ENCODE results near the gene COMMD6. TPM values are rescaled to one million over a fixed set of nuclear protein-coding genes. Genes with fewer than 3 reads are reported as not detected.

COMMD6 gene
- total RNA-seq, 2 donors from 2014 or later: 121 to 152 TPM

- intact Hi-C loops (cut with DNase I, micrococcal nuclease): loop anchor here in 1 of 2 donors (10.0 kb wide), 2 partner anchors 57 to 177 kb away; partner anchors contain the start of gene TBC1D4
- no peak for ATAC-seq
- no peak for DNase-seq
These were observed 4.3 kb upstream of the COMMD6 start for GRCh38 chr13:75541961-75542360.

DNA sequence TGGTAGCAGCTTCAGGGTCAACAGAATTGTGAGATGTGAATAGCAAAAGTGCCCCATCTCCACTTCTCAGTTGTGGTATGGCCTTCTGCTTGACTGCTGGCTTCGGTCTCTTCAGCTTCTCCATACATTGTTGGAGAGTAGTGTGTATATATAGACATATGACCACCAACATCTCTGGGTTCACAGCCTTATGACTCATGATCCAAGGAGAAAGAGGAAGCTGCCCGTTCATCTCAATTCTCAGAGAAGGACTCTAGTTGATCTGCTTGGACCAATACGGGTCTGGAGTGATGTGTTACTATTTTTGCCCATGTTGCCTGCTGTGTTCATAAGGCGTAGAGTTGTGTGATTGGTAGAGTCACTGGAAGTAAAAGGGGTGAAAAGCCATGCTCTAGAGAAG, 3.6 kb upstream of the COMMD6 start:
- intact Hi-C loops (cut with DNase I, micrococcal nuclease): loop anchor here in 1 of 2 donors (10.0 kb wide), 2 partner anchors 56 to 176 kb away; partner anchors contain the start of gene TBC1D4
- no peak for ATAC-seq
- no peak for DNase-seq

GRCh38 chr13:75533861-75534260, 3.8 kb downstream of the COMMD6 start:
- DNase-seq (no peak), ATAC-seq (no peak)
- intact Hi-C loops (cut with DNase I, micrococcal nuclease): no loop called here

DNA sequence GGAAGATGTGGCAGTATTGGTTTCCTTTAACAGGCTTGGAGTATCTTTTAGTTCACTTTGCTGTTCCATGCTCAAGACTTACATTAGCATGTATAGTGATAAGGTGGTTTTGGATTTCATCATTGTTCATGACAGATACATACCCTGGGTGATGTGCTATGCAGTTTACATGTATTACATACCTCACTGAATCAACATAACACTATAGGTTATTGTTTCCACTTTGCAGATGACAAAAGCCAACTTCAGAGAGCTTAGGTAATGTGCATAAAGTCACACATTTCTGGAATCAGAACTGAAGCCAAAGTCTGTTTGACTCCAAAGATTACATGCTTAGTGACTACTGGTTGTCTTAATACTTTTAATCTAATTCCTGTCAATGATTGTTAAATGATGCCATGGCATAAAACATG, 7.1 kb downstream of the COMMD6 start:
- no peak for ATAC-seq
- intact Hi-C loops (cut with DNase I, micrococcal nuclease): no loop called here
- no peak for DNase-seq

DNA sequence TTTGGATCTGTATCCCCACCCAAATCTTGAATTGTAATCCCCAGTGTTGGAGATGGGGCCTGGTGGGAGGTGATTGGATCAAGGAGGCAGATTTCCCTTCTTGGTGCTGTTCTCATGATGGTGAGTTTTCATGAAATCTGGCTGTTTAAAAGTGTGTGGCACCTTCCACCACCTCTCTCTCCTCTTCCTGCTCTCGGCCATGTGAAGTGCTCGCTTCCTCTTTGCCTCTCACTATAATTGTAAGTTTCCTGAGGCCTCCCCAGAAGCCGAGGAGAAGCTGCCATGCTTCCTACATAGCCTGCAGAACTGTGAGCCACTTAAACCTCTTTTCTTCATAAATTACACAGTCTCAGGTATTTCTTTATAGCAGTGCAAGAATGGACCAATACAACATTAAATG, 15.7 kb downstream of the COMMD6 start:
- DNase-seq: no peak

DNA sequence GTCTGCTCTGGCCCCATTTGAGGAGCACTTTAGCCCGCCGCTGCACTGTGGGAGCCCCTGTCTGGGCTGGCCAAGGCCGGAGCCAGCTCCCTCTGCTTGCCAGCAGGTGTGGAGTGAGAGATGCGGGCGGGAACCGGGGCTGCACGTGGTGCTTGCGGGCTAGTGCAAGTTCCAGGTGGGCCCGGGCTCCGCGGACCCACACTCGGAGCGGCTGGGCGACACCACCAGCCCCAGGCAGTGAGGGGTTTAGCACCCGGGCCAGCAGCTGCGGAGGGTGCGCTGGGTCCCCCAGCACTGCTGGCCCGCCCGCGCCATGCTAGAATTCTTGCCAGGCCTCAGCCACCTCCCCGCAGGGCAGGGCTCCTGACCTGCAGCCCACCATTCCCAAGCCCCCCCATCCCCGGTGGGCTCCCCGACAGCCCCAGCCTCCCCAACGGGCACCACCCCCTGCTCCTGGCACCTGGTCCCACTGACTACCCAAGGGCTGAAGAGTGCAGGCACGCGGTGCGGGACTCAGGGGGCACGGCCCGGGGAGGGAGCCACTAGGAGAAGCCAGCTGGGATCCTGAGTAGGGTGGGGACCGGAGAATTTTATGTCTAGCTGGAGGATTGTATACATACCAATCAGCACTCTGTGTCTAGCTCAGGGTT, 19.1 kb downstream of the COMMD6 start:
- ATAC-seq (no peak), DNase-seq (no peak)
- intact Hi-C loops (cut with DNase I, micrococcal nuclease): no loop called here

More for the DNA sequence above, 15.7 kb downstream of the COMMD6 start:
- intact Hi-C loops (cut with DNase I, micrococcal nuclease): no loop called here
- ATAC-seq: no peak

DNA sequence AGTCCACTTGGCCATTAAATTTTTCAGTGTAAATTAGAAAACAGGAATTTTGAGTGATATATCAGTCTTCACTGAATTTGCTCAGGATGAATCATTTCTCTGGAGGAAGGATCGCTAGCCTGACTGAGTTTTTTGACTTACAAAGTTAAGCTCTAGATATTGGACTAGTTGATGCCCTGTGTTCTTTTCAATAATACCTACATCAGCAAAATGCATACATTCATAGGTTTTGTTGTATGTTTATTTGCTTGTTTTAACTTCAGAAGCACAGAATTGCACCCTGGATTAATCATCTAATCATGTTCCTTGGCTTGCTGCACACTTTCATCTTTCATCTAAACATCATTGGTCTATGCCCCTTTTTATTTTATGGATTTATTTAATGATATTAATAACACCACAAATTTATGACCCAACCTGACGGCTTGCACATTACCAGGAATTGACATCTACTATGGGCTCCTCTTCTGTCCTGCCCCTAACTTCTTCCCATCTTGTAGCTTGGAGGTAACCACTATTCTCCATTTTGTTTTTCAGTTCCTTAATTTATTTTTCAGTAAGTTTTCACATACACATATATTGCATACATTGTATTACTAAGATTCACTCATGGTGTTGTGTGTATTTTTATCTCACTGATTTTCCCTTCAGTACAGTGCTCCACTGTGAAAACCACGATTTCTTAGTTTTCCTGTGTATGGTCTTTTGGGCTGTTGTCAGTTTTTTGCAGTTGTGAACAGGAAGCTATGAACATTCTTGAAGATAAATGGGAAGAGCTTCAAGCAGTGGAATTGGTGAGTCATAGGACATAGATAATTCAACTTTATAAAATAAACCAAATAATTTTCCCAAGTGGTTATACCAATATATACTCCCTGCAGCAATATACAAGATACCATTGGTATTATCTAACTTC, 23.3 kb downstream of the COMMD6 start:
- DNase-seq (no peak), ATAC-seq (no peak)
- intact Hi-C loops (cut with DNase I, micrococcal nuclease): no loop called here

GRCh38 chr13:75513271-75513670, 24.4 kb downstream of the COMMD6 start:
- intact Hi-C loops (cut with DNase I, micrococcal nuclease): no loop called here
- no peak for ATAC-seq

DNA sequence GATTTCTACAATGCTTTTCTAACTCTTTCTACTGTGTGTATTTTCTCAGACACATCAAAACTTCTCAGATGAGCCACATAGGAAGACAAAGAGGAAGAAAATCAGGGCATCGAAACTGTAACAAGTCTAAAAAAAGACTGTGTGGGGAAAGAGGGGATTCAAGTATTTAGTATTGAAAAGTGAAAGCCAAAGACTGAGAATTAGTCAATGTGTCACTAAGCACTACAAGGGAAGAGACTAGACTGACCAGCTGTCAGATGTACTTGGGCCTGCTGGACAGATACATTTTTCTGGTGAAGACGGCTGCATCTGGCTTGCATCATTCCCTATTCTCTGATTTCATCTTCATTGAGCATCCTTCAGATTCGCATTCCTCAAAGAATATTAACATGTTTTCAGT, 25.4 kb downstream of the COMMD6 start:
- intact Hi-C loops (cut with DNase I, micrococcal nuclease): no loop called here
- ATAC-seq (no peak), DNase-seq (no peak)

More at GRCh38 chr13:75513271-75513670, 24.4 kb downstream of the COMMD6 start:
- DNase-seq: no peak

- ATAC-seq: no peak
- DNase-seq: no peak
- intact Hi-C loops (cut with DNase I, micrococcal nuclease): no loop called here
These were observed 26.5 kb downstream of the COMMD6 start for GRCh38 chr13:75511051-75511625.

- ATAC-seq: no peak
- intact Hi-C loops (cut with DNase I, micrococcal nuclease): no loop called here
- DNase-seq: no peak
These were observed 29.6 kb downstream of the COMMD6 start for GRCh38 chr13:75508002-75508548.

GRCh38 chr13:75507027-75508001, 30.3 kb downstream of the COMMD6 start:
- ATAC-seq (no peak), DNase-seq (no peak)
- intact Hi-C loops (cut with DNase I, micrococcal nuclease): no loop called here

GRCh38 chr13:75506018-75506417, 31.6 kb downstream of the COMMD6 start:
- ATAC-seq: no peak
- intact Hi-C loops (cut with DNase I, micrococcal nuclease): no loop called here
- DNase-seq: no peak

- intact Hi-C loops (cut with DNase I, micrococcal nuclease): no loop called here
- DNase-seq (no peak), ATAC-seq (no peak)
These were observed 32.3 kb downstream of the COMMD6 start for GRCh38 chr13:75505327-75505726.

DNA sequence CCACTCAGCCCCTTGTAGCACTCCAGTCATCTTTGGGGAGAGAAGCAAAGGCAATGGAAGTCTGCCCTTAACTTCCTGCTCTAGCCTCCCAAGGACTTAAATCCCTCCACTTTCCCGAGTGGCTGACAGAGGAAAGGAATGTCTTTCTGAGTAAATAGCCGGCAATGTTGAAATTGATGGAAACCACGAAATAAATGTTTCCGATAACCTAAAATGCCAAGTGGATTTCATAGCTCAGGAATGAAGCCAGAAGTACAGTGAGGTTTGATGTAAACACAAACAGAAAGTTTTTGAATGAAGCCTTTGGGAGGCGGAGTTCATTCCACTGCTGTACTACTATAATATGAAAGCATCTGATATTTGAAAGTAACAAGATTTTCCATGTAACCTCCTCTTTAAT, 41.7 kb downstream of the COMMD6 start:
- no peak for DNase-seq
- intact Hi-C loops (cut with DNase I, micrococcal nuclease): no loop called here
- ATAC-seq: no peak

- ATAC-seq (no peak), DNase-seq (no peak)
- intact Hi-C loops (cut with DNase I, micrococcal nuclease): no loop called here
These were observed 43.1 kb downstream of the COMMD6 start for GRCh38 chr13:75494491-75494890.

GRCh38 chr13:75493156-75493555, 44.5 kb downstream of the COMMD6 start:
- intact Hi-C loops (cut with DNase I, micrococcal nuclease): no loop called here
- no peak for ATAC-seq
- DNase-seq: no peak

- ATAC-seq: no peak
- DNase-seq: no peak
- intact Hi-C loops (cut with DNase I, micrococcal nuclease): no loop called here
These were observed 45.3 kb downstream of the COMMD6 start for GRCh38 chr13:75492389-75492788.

All from left colon (tissue), 2 donors.